ENCODE results near the gene DCLRE1B.

The DCLRE1B gene

GRCh38 chr1:113904674-113905434 is at the start of gene DCLRE1B, which contains the start of gene AP4B1:
Gene DCLRE1B, plus strand, starts transcription at chr1:113905326. Its CDS starts 261 bp downstream, at chr1:113905587.
Gene AP4B1, minus strand, starts transcription at chr1:113904799. Its CDS starts 82 bp downstream, at chr1:113904717.
- H3K36me3 ChIP-seq (ENCODE audit: control insufficient read depth, insufficient read depth, low read length), result peaks cover 12% of the 10 kb centered on the region
- no peaks in the 10 kb centered on the region for H3K27me3 ChIP-seq (replicated peaks; ENCODE audit: control insufficient read depth, insufficient read depth, low read length)
- peak within 1 kb of the TSS; percentile 85 for H3K4me3 ChIP-seq (replicated peaks; ENCODE audit: low read depth, low read length)
- DNase-seq (ENCODE audit: extremely low read depth, insufficient read length), result peak; percentile 100
- TF ChIP-seq, protein P1, sequence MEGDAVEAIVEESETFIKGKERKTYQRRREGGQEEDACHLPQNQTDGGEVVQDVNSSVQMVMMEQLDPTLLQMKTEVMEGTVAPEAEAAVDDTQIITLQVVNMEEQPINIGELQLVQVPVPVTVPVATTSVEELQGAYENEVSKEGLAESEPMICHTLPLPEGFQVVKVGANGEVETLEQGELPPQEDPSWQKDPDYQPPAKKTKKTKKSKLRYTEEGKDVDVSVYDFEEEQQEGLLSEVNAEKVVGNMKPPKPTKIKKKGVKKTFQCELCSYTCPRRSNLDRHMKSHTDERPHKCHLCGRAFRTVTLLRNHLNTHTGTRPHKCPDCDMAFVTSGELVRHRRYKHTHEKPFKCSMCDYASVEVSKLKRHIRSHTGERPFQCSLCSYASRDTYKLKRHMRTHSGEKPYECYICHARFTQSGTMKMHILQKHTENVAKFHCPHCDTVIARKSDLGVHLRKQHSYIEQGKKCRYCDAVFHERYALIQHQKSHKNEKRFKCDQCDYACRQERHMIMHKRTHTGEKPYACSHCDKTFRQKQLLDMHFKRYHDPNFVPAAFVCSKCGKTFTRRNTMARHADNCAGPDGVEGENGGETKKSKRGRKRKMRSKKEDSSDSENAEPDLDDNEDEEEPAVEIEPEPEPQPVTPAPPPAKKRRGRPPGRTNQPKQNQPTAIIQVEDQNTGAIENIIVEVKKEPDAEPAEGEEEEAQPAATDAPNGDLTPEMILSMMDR (IDR thresholded peaks at IDR 0.05; ENCODE audit: insufficient read depth, low read length, poor library complexity, severe bottlenecking), result peak; percentile 81

DNA sequence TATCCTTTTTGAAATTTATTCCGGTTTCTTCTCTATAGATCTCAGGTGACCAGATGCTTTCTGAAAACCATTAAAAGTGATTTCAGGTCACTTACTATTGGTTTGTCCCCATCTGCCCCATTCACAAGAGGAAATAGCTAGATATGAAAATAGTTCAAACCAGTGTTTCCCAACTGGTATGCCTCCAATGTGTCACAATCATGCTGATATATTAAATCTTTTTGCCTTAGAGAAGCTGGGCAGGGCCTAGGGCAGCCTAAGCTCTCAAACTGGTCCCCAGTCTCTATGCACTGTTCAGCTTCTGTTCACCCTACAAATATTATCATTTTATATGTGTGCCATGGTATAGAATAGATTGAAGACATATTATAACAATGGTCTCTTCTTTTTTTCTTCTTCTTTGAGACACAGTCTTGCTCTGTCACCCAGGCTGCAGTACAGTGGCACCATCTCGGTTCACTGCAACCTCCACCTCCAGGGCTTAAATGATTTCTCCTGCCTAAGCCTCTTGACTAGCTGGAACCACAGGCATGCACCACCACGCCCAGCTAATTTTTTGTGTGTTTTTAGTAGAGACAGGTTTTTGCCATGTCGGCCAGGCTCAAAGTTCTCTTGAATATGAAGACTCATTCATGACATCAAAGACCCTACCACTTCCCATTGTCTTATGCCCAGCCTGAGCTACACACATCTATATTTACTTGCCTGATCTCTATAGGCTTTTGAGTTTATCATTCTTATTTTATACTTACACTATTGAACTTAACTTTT is 49.3 kb upstream of the DCLRE1B start:
- Histone ChIP-seq H3K4me3 (replicated peaks; ENCODE audit: low read depth, low read length) (no peak overlapping the region), H3K36me3 (ENCODE audit: control insufficient read depth, insufficient read depth, low read length) (peaks cover 6% of the 10 kb centered on the region), H3K27me3 (replicated peaks; ENCODE audit: control insufficient read depth, insufficient read depth, low read length) (no peaks in the 10 kb centered on the region)
- TF ChIP-seq, protein P1 (IDR thresholded peaks at IDR 0.05; ENCODE audit: insufficient read depth, low read length, poor library complexity, severe bottlenecking), result no peak
- DNase-seq (ENCODE audit: extremely low read depth, insufficient read length), result no peak

DNA sequence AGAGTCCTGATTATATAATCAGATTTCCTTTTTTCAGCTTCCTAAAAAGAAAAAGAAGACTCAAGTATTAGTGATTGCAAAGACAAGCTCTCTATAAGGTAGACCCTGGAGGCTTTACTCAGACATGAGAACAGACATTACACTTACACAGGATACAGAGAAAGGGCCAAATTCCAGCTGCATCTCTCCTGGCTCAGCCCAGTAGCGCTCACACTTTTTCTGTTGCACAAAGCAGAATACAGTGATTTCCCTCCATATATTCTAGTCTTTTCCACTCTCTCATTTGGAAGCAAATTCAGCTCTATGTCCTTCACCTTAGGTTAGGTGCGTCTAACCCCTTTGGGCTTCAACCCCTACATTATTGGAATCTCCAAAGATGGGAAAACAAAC is 48.7 kb upstream of the DCLRE1B start:
- TF ChIP-seq, protein P1 (IDR thresholded peaks at IDR 0.05; ENCODE audit: insufficient read depth, low read length, poor library complexity, severe bottlenecking), result no peak
- Histone ChIP-seq H3K27me3 (replicated peaks; ENCODE audit: control insufficient read depth, insufficient read depth, low read length) (no peaks in the 10 kb centered on the region), H3K36me3 (ENCODE audit: control insufficient read depth, insufficient read depth, low read length) (peaks cover 6% of the 10 kb centered on the region), H3K4me3 (replicated peaks; ENCODE audit: low read depth, low read length) (no peak overlapping the region)
- DNase-seq (ENCODE audit: extremely low read depth, insufficient read length), result no peak

- H3K4me3 ChIP-seq (replicated peaks; ENCODE audit: low read depth, low read length), result no peak overlapping the region
- H3K27me3 ChIP-seq (replicated peaks; ENCODE audit: control insufficient read depth, insufficient read depth, low read length), result no peaks in the 10 kb centered on the region
- no peak for DNase-seq (ENCODE audit: extremely low read depth, insufficient read length)
- H3K36me3 ChIP-seq (ENCODE audit: control insufficient read depth, insufficient read depth, low read length), result peaks cover 6% of the 10 kb centered on the region
- TF ChIP-seq, protein P1 (IDR thresholded peaks at IDR 0.05; ENCODE audit: insufficient read depth, low read length, poor library complexity, severe bottlenecking), result no peak
Observed at GRCh38 chr1:113857776-113858175, 47.4 kb upstream of the DCLRE1B start.

- DNase-seq (ENCODE audit: extremely low read depth, insufficient read length), result no peak
- TF ChIP-seq, protein P1 (IDR thresholded peaks at IDR 0.05; ENCODE audit: insufficient read depth, low read length, poor library complexity, severe bottlenecking), result no peak
- Histone ChIP-seq H3K4me3 (replicated peaks; ENCODE audit: low read depth, low read length) (no peak overlapping the region), H3K27me3 (replicated peaks; ENCODE audit: control insufficient read depth, insufficient read depth, low read length) (no peaks in the 10 kb centered on the region), H3K36me3 (ENCODE audit: control insufficient read depth, insufficient read depth, low read length) (peaks cover 6% of the 10 kb centered on the region)
Observed at GRCh38 chr1:113858418-113858817, 46.7 kb upstream of the DCLRE1B start.

Measured in GM06990 (cell line).